NCI-H82 (cell line): ENCODE results near the gene STK25.
"Not testable (repeated sequence)": the region's sequence is repeated elsewhere in the genome, so short reads cannot be mapped to it uniquely, and the experiment has no call there.

Experiments
- DNase-seq: peaks from one replicate; lab custom pipeline; 2025; lab: John Stamatoyannopoulos, UW

The STK25 gene

GRCh38 chr2:241507430-241508239 lies 749 bp downstream of the STK25 start:
- DNase-seq = peak; percentile 78

DNA sequence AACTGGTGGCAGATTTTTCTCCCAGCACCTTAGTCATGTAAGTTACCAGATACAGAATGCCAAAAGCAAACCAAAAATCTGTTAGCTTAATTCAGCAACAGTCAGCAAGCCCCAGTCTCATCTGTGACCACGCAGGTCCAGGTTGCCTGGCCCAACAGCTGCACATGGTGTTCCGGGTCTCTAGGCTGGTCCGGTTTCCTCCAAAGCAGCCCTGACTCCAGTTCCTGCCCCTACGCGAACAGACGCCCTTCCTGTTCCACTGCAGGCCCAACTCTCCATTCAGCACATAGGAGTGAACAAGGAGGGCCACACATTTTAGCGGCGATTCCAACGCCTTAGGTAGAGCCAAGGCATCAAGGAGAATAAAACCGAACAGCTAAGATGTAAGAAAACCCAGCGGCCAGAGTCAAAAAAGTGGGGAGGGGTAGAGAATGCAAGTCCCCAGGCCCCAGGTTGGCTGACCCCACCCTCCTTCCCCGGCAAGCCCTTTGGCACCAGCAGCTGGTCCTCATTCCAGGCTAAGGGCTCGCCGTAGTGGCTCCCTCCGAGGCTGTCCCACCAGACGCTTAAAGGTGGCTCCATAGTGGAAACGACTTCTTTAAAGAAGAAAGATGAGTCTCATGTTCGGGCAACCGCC lies 1.5 kb downstream of the STK25 start:
- peak; percentile 53 for DNase-seq

DNA sequence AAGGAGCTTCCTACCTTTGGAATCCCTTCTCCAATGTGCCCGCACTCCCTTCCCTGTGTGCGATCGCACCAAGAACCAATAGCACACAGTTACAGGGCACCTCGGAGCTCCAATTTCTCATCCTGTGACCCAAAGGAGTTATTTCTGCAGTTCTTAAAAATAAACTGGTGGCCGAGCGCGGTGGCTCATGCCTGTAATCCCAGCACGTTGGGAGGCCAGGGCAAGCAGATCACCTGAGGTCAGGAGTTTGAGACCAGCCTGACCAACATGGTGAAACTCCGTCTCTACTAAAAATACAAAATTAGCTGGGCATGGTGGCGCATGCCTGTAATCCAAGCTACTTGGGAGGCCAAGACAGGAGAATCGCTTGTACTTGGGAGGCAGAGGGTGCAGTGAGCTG lies 2.1 kb downstream of the STK25 start:
- not testable (repeated sequence) for DNase-seq

GRCh38 chr2:241505781-241506201 lies 2.6 kb downstream of the STK25 start:
- DNase-seq = peak; percentile 34

GRCh38 chr2:241505086-241505780 lies 3.2 kb downstream of the STK25 start:
- no peak for DNase-seq

DNA sequence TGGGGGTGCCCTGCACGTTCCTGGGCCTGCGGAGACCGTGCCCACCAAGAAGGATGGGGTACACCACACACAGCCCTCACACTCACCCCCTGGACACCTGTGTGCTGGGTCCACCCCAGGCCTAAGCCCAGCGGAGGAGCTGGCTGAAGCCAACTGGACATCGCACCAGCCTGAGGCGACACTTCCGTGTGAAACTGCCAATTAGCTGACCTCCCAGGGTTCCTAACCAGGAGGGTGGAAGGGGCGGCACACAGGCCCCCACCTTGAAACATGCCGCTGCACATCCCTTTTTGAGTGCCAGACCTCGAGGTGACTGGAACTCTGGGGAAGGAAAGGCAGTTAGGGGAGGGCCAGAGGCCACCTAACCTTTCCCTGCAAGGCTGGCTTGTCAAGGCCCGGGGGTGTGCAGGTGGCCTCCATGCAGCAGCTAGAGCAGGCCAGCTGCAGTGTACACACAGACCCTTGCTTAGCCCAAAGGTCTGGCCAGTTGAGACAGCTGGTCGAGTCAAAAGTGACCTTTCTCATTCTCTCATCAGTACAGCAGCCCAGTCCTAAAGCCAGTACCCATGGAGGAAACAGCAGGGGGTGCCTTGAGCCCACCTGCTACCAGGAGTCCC lies 4.5 kb downstream of the STK25 start:
- no peak for DNase-seq

- no peak for DNase-seq
Measured at GRCh38 chr2:241502281-241502680, 6.1 kb downstream of the STK25 start.

- DNase-seq = no peak
Measured at GRCh38 chr2:241501551-241501950, 6.8 kb downstream of the STK25 start.

DNA sequence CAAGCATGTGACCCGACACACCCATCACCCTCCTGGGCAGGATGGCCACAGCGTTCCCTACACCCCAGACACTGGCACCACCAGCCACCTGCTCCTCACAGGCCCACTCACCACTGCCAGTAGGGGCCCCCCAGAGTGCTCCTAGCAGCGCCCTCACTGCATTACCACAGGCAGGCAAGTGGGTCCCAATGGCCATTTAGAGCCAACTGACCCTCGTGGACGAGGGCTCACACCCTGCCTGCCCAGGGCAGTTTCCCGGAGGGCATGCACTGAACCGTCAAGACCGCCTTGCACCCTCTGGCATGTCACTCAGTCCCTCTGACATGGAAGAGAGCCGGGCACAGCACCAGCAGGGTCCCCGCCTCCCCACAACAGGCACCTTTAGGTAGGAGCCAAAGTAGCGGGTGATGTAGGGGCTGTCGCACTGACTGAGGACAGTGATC lies 7.3 kb downstream of the STK25 start:
- DNase-seq = no peak

DNA sequence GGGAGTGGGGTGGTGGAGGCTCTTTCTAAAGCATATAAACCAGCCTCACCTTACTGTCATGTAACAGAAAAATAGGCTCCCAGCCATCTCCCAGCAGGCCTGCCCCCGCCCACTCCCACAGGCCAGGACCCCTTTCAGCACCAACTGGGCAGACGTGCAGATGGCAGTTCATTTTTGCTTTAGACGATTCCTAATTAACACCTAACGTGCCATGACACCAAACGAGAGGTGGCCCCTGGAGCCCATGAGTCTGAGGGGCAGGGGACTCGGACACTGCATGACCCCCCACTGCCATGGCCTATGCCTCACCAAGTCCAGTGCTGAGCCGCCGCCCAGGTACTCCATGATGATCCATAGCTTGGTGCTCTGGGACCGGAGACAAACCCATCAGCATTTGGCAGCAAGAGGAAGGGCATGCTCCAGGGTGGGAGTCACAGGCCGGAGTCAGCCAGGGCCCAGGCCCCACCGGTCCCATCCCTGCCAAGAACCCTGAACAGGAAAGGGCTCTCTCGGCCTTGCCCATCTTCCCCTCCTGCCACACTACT lies 7.9 kb downstream of the STK25 start:
- DNase-seq = no peak

- no peak for DNase-seq
Measured at GRCh38 chr2:241500016-241500415, 8.4 kb downstream of the STK25 start.

- no peak for DNase-seq
Measured at GRCh38 chr2:241499146-241499965, 9.0 kb downstream of the STK25 start.

DNA sequence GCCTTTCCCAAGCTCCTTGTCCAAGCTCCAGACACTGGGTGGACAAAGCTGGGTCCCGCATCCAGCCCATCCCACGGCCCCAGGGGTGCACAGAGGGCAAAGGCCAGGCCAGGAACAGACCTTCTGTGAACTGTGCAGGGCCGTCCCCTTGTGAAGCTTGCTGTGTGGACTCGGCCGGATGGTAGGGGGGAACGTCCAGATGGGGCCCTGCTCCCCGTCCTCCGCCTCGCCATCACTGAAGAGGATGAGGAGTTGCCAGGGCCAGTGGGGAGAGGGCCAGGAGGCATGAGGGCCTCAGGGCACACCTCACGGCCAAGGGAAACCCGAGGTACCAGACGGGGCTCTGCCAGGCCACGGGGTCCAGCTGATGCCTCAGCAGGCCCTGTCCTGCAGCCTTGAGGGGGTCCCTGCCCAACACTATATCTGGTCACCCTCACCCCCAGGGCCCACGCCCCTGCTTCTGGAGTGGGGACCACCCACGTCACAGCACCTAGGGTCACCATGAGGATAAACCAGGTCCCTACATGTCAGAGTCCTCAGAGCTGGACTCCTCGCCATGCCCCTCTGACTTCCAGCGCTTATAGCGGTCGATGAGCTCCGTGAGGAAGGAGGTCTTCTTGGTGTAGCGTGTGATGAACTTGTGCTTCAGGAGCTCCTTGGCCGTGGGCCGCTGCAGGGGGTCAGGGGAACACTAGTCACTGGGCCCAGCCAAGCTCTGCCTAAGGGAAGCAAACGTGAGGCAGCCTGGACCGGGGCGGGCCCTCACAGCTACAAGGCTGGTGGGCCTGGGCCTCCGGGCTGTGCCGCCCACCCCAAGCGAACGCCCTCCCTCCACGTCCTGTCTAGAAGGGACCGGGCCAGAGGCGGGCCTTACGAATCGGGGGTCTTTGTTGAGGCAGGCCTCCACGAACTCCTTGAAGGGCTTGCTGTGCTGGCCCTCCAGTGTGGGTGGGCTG lies 10.0 kb downstream of the STK25 start:
- no peak for DNase-seq

DNA sequence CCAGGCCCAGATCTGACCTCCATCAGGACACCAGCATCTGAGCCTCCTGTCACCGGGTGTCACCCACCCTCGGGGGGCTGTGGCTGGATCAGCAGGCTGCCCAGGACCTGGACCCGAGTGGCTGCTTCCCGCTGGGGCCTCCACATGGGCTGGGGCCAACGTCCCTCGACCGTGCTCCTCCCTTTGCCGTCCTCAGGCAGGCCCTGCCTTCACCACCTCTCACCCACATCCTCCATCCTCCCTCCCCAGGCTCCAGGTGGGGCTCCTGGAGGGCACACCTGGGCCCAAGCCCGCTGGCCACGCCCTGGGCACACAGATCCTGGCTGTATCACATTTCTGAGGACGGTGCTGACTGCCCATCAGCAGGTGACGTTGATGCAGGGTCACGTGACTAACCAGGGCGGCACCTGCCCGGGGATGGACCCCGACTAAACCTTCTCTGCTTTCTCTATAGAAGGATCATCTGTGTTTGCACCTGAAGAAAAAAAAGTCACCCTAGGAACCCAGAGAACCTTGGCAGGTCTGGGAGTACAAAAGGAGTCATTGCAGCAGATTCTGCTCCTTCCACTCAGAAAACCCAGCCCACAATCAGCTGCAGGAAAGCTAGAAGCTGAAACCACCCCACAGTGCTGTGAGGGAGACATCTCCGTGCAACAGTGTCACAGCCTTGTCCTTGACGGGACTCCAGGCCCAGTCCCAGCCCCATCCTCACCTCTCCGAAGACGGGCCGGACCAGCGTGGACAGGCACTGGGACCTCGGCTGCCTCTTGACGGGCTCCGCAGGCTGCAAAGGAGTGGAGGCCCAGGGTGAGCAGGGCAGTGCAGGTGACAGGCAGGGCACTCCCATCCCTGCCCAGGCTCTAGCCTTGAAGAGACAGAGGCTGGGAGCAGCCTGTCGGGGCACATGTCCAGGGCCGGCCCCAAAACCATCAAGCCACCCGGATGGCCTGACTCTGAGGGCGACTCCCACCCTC lies 11.2 kb downstream of the STK25 start:
- no peak for DNase-seq

GRCh38 chr2:241496003-241496707 lies 12.2 kb downstream of the STK25 start:
- DNase-seq = no peak

DNA sequence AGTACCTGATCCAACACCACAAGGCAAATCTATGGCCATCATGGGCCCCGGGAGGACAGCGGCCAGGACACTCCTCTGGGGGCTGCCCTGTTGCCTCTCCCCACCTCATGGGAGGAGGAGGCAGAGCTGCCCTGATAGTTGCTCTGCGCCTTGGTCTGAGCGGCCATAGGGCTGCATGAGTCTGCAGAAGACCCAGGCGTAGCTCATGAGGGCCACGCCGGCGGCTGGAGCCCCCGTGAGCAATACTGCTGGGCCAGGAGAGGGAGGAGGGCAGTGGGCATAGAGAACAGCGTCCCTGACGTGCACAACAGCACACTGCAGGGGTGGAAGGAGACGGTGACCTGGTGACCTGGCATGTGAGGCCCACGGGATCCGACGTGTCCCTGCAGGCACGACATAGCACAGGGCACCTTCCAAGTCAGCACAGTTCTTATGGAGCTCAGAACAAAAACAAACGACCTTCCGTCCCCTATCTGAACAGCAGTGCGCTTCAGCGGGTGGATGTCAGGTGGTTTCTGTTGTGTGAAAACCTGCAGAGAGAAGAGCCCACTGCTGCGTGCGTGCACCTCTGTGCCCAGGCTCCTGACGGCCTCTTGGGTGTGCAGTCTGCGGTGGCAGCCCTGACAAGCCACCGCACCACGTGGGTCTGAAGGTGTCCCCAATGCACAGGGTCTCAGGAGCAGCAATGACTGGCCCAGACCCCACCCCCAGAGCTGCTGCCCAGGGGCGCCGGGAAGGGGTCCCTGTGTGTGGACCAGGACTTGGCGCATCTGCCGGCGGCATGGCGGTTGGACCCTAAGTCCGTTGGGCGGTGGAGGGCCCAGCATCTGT lies 13.0 kb downstream of the STK25 start:
- DNase-seq = no peak

- no peak for DNase-seq
Measured at GRCh38 chr2:241494311-241494908, 14.0 kb downstream of the STK25 start.
